ENCODE measurements around the gene MT1X. TPM values are rescaled to one million over a fixed set of nuclear protein-coding genes. Genes with fewer than 3 reads are reported as not detected.

The MT1X gene
- total and polyA plus RNA-seq, 2 of the 13 experiments (the other 11 are each of a cell fraction or from before 2014, with no cell fraction given) = 19.7 to 288 TPM

DNA sequence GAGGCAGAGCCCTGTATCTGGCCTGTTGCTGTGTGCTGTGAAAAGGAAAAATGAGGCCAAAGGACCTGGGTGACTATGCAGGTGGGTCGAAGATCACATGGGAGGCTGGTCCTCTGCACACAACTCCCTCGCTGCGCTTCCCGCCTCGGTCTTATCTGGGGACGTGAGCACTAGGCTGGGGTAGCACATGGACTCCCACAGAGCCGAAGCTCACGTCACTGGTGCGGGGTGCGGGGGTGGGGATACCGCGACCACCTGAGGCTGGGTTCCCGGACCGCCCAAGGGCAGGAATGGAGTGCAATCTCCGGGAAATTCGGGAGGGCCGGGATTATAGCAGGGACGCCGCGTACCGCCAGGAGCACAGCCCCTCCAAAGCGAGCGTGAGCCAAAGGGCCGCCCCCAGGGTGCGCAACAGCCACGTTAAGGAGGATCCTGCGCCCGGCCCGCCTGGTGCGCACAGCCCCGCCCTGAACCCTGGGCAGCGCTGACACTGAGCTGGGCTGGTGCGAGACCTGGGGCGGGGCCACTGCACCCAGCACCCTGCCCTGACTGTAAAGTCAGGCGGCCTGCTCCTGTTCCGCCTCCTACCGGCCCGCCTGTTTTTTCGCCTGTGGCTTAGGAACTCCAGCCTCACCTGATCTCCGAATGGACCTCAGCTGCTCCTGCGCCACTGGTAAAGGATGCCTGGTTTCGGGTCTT is 39.0 kb upstream of the MT1X start (continued):
- TF ChIP-seq ZNF768 (CRISPR knock-in tag; IDR thresholded peaks at IDR 0.05) (peak; percentile 67; the same call in 1 of the 2 replicates), MED8 (CRISPR knock-in tag; IDR thresholded peaks at IDR 0.05; ENCODE audit: insufficient replicate concordance) (peak; percentile 36), ATAD3A (CRISPR knock-in tag; IDR thresholded peaks at IDR 0.05) (no peak), ZIK1 (CRISPR knock-in tag; IDR thresholded peaks at IDR 0.05; ENCODE audit: borderline replicate concordance, low read depth) (0 out of 2 replicates have a peak, but pooled peaks have one; percentile 40), TARDBP (CRISPR knock-in tag; IDR thresholded peaks at IDR 0.05) (peak; percentile 26; the same call in 1 of the 2 replicates), ZNF441 (CRISPR knock-in tag; IDR thresholded peaks at IDR 0.05; ENCODE audit: borderline replicate concordance) (peak; percentile 76; the same call in 1 of the 2 replicates), ZSCAN31 (CRISPR knock-in tag; IDR thresholded peaks at IDR 0.05; ENCODE audit: low read depth) (peak; percentile 54; the same call in 1 of the 2 replicates), HOXA9 (CRISPR knock-in tag; IDR thresholded peaks at IDR 0.05; ENCODE audit: borderline replicate concordance) (peak; percentile 58; the same call in 1 of the 2 replicates), ZNF138 (CRISPR knock-in tag; IDR thresholded peaks at IDR 0.05; ENCODE audit: low read depth) (no peak), FOXC1 (CRISPR knock-in tag; IDR thresholded peaks at IDR 0.05; ENCODE audit: borderline replicate concordance) (0 out of 2 replicates have a peak, but pooled peaks have one; percentile 40), ZFX (CRISPR knock-in tag; IDR thresholded peaks at IDR 0.05; ENCODE audit: low read depth) (peak; percentile 45; the same call in 1 of the 2 replicates), ZNF672 (CRISPR knock-in tag; IDR thresholded peaks at IDR 0.05) (no peak), SP5 (CRISPR knock-in tag; IDR thresholded peaks at IDR 0.05; ENCODE audit: borderline replicate concordance, low read depth) (peak; percentile 53; the same call in 1 of the 2 replicates), ATF7 (IDR thresholded peaks at IDR 0.05) (no peak), ATF7 (CRISPR knock-in tag; IDR thresholded peaks at IDR 0.05) (peak; percentile 57; the same call in 1 of the 2 replicates), ZNF292 (CRISPR knock-in tag; IDR thresholded peaks at IDR 0.05; ENCODE audit: borderline replicate concordance, low read depth) (peak; percentile 69; the same call in 1 of the 2 replicates), SNAI1 (CRISPR knock-in tag; IDR thresholded peaks at IDR 0.05; ENCODE audit: borderline replicate concordance) (0 out of 2 replicates have a peak, but pooled peaks have one; percentile 30), ZNF75D (CRISPR knock-in tag; IDR thresholded peaks at IDR 0.05; ENCODE audit: borderline replicate concordance) (no peak), ZNF234 (CRISPR knock-in tag; conservative IDR thresholded peaks at IDR 0.05) (peak; percentile 85; the same call in 1 of the 2 replicates), ZNF713 (CRISPR knock-in tag; IDR thresholded peaks at IDR 0.05) (no peak), ERF (CRISPR knock-in tag; IDR thresholded peaks at IDR 0.05) (peak; percentile 18; the same call in 1 of the 2 replicates), REPIN1 (CRISPR knock-in tag; IDR thresholded peaks at IDR 0.05; ENCODE audit: borderline replicate concordance, low read depth) (peak; percentile 48; the same call in 1 of the 2 replicates), ZNF883 (CRISPR knock-in tag; IDR thresholded peaks at IDR 0.05; ENCODE audit: not compliant biosample characterization) (peak; percentile 73)
- TF ChIP-seq, protein P1, sequence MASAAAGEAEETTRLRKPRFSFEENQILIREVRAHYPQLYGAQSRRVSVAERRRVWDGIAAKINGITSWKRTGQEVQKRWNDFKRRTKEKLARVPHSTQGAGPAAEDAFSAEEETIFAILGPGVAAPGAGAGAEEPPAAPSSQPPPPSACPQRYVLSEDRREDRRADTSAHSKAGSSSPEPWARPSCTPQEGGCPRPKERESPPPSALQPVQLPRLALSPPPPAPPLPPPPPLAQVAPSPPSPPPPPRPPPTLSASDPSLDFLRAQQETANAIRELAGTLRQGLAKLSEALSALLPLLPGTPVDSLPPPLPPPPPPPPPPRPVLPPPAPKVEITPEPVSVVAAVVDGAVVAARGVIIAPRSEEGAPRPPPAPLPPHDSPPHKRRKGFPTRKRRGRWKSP (CRISPR knock-in tag; IDR thresholded peaks at IDR 0.05) = peak; percentile 54; the same call in 1 of the 2 replicates
- TF ChIP-seq, protein P2, sequence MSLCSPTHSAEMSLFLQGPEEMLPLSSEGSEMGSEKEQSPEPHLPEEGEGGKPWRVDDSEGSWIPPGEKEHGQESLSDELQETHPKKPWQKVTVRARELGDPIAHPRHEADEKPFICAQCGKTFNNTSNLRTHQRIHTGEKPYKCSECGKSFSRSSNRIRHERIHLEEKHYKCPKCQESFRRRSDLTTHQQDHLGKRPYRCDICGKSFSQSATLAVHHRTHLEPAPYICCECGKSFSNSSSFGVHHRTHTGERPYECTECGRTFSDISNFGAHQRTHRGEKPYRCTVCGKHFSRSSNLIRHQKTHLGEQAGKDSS (CRISPR knock-in tag; IDR thresholded peaks at IDR 0.05; ENCODE audit: borderline replicate concordance, low read depth) = 0 out of 2 replicates have a peak, but pooled peaks have one; percentile 25
- TF ChIP-seq, protein P3, sequence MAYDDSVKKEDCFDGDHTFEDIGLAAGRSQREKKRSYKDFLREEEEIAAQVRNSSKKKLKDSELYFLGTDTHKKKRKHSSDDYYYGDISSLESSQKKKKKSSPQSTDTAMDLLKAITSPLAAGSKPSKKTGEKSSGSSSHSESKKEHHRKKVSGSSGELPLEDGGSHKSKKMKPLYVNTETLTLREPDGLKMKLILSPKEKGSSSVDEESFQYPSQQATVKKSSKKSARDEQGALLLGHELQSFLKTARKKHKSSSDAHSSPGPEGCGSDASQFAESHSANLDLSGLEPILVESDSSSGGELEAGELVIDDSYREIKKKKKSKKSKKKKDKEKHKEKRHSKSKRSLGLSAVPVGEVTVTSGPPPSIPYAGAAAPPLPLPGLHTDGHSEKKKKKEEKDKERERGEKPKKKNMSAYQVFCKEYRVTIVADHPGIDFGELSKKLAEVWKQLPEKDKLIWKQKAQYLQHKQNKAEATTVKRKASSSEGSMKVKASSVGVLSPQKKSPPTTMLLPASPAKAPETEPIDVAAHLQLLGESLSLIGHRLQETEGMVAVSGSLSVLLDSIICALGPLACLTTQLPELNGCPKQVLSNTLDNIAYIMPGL (CRISPR knock-in tag; IDR thresholded peaks at IDR 0.05; ENCODE audit: borderline replicate concordance in 1 of 2, low read depth in 1 of 2) = peak in 1 of 2 experiments; percentile 52; a peak in 1 of 4 replicates

All from HepG2 (cell line).